Muscle layer of duodenum (tissue), 2 donors: Measurements from ENCODE around the gene GON7.

ENCODE experiments used
- H3K27ac ChIP-seq: one replicate; pipeline ENCODE4 v1.7.0; 2013; ENCODE audit warnings: mild to moderate bottlenecking, low read length
- H3K27me3 ChIP-seq: one replicate; pipeline ENCODE4 v1.7.0; 2013; ENCODE audit warnings: low read depth, mild to moderate bottlenecking, control low read depth, low read length
- H3K36me3 ChIP-seq, 2 donors: one replicate each; pipeline ENCODE4 v1.7.0; 2013; ENCODE audit warnings: low read length in 2 of 2, control low read depth in 1 of 2, mild to moderate bottlenecking in 1 of 2; ENCODE audit not compliant: insufficient read depth in 2 of 2, control insufficient read depth in 1 of 2
- H3K4me1 ChIP-seq, 2 donors: one replicate each; pipeline ENCODE4 v1.7.0; 2013; ENCODE audit warnings: low read length in 2 of 2, mild to moderate bottlenecking in 2 of 2, control low read depth in 1 of 2, moderate library complexity in 1 of 2; ENCODE audit not compliant: insufficient read depth in 2 of 2, control insufficient read depth in 1 of 2
- H3K4me3 ChIP-seq, 2 donors: one replicate each; pipeline ENCODE4 v1.7.0; 2013; ENCODE audit warnings: low read length in 2 of 2, low read depth in 1 of 2, mild to moderate bottlenecking in 1 of 2
- H3K9me3 ChIP-seq, 2 donors: one replicate each; pipeline ENCODE4 v1.7.0; 2013; ENCODE audit warnings: low read length in 2 of 2, control low read depth in 1 of 2, mild to moderate bottlenecking in 1 of 2; ENCODE audit not compliant: control insufficient read depth in 1 of 2
- donor health status: healthy.

The GON7 gene

GRCh38 chr14:93230539-93230938 is 23.7 kb upstream of the GON7 start:
- H3K27me3 ChIP-seq = no peaks in the 10 kb centered on the region
- H3K4me3 ChIP-seq = no peak overlapping the region
- no peaks in the 10 kb centered on the region for H3K9me3 ChIP-seq
- no peaks in the 10 kb centered on the region for H3K4me1 ChIP-seq
- no peak overlapping the region for H3K27ac ChIP-seq
- H3K36me3 ChIP-seq = peaks cover 19 to 33% of the 10 kb centered on the region in 2 donors

GRCh38 chr14:93228550-93228949 is 21.7 kb upstream of the GON7 start:
- Histone ChIP-seq H3K36me3 (peaks cover 19 to 49% of the 10 kb centered on the region in 2 donors), H3K4me3 (no peak overlapping the region)

GRCh38 chr14:93223565-93223964 is 16.7 kb upstream of the GON7 start:
- Histone ChIP-seq H3K9me3 (no peaks in the 10 kb centered on the region), H3K4me3 (no peak overlapping the region), H3K4me1 (no peaks in the 10 kb centered on the region), H3K27me3 (no peaks in the 10 kb centered on the region), H3K27ac (no peak overlapping the region), H3K36me3 (peaks cover 30 to 65% of the 10 kb centered on the region in 2 donors)

More at GRCh38 chr14:93228550-93228949, 21.7 kb upstream of the GON7 start:
- H3K9me3 ChIP-seq = no peaks in the 10 kb centered on the region
- H3K27ac ChIP-seq = no peak overlapping the region
- no peaks in the 10 kb centered on the region for H3K27me3 ChIP-seq
- no peaks in the 10 kb centered on the region for H3K4me1 ChIP-seq

- Histone ChIP-seq H3K4me1 (no peaks in the 10 kb centered on the region), H3K4me3 (no peak overlapping the region), H3K27ac (no peak overlapping the region), H3K27me3 (no peaks in the 10 kb centered on the region), H3K9me3 (no peaks in the 10 kb centered on the region), H3K36me3 (peaks cover 28 to 61% of the 10 kb centered on the region in 2 donors)
Measured at GRCh38 chr14:93220509-93220908, 13.6 kb upstream of the GON7 start.

- Histone ChIP-seq H3K27ac (no peak overlapping the region), H3K27me3 (no peaks in the 10 kb centered on the region), H3K4me1 (no peaks in the 10 kb centered on the region), H3K36me3 (peaks cover 34 to 58% of the 10 kb centered on the region in 2 donors), H3K4me3 (no peak overlapping the region), H3K9me3 (no peaks in the 10 kb centered on the region)
Measured at GRCh38 chr14:93219103-93219726, 12.3 kb upstream of the GON7 start.

GRCh38 chr14:93214598-93214997 is 7.7 kb upstream of the GON7 start:
- no peaks in the 10 kb centered on the region for H3K9me3 ChIP-seq
- H3K36me3 ChIP-seq = peaks cover 27 to 50% of the 10 kb centered on the region in 2 donors
- H3K27me3 ChIP-seq = no peaks in the 10 kb centered on the region
- H3K4me3 ChIP-seq = no peak overlapping the region
- H3K4me1 ChIP-seq = no peaks in the 10 kb centered on the region
- H3K27ac ChIP-seq = no peak overlapping the region

- Histone ChIP-seq H3K4me3 (no peak overlapping the region), H3K27me3 (no peaks in the 10 kb centered on the region), H3K4me1 (peaks cover 8 to 12% of the 10 kb centered on the region in 2 donors), H3K27ac (no peak overlapping the region), H3K9me3 (no peaks in the 10 kb centered on the region), H3K36me3 (peaks cover 21 to 41% of the 10 kb centered on the region in 2 donors)
Measured at GRCh38 chr14:93212432-93212831, 5.6 kb upstream of the GON7 start.

GRCh38 chr14:93207468-93208308 is 823 bp upstream of the GON7 start:
- Histone ChIP-seq H3K36me3 (peaks cover 6 to 13% of the 10 kb centered on the region in 2 donors), H3K4me3 (peak overlapping the region; percentile 85 to 90), H3K27ac (peak overlapping the region; percentile 74), H3K4me1 (peaks cover 8 to 22% of the 10 kb centered on the region in 2 donors), H3K27me3 (no peaks in the 10 kb centered on the region), H3K9me3 (no peaks in the 10 kb centered on the region)

- Histone ChIP-seq H3K27me3 (no peaks in the 10 kb centered on the region), H3K27ac (no peak overlapping the region), H3K36me3 (no peaks in the 10 kb centered on the region), H3K9me3 (no peaks in the 10 kb centered on the region), H3K4me3 (no peak overlapping the region), H3K4me1 (peaks cover 0 to 9% of the 10 kb centered on the region in 2 donors)
Measured at GRCh38 chr14:93201155-93201704, 5.6 kb downstream of the GON7 start.

- peaks cover 0 to 2% of the 10 kb centered on the region in 2 donors for H3K4me1 ChIP-seq
- H3K36me3 ChIP-seq = no peaks in the 10 kb centered on the region
- H3K27ac ChIP-seq = no peak overlapping the region
- no peaks in the 10 kb centered on the region for H3K27me3 ChIP-seq
- H3K4me3 ChIP-seq = no peak overlapping the region
- H3K9me3 ChIP-seq = no peaks in the 10 kb centered on the region
Measured at GRCh38 chr14:93200553-93200952, 6.3 kb downstream of the GON7 start.

GRCh38 chr14:93199031-93199430 is 7.8 kb downstream of the GON7 start:
- H3K9me3 ChIP-seq = no peaks in the 10 kb centered on the region
- H3K27ac ChIP-seq = no peak overlapping the region
- no peaks in the 10 kb centered on the region for H3K4me1 ChIP-seq
- H3K27me3 ChIP-seq = no peaks in the 10 kb centered on the region
- no peak overlapping the region for H3K4me3 ChIP-seq
- H3K36me3 ChIP-seq = no peaks in the 10 kb centered on the region
